OCI-LY7 (cell line): ENCODE data around the gene YRDC.

ENCODE experiments used
- EZH2phosphoT487 ChIP-seq: fragments of 200-600 bp; sonication (generic); IDR thresholded peaks from 2 replicates; pipeline ENCODE4 v1.6.1; 2018; ENCODE audit warnings: low read depth, borderline replicate concordance, mild to moderate bottlenecking, mixed run types, antibody characterized with exemption, low read length, moderate library complexity, mixed read lengths
- TF ChIP-seq, protein P1 (sequence below): fragments of 200-600 bp; sonication (generic); conservative IDR thresholded peaks from 2 replicates; pipeline ENCODE4 v1.5.1; 2014; ENCODE audit warnings: mild to moderate bottlenecking, antibody characterized with exemption, low read length, moderate library complexity, mixed read lengths

- TF ChIP-seq, protein P1, sequence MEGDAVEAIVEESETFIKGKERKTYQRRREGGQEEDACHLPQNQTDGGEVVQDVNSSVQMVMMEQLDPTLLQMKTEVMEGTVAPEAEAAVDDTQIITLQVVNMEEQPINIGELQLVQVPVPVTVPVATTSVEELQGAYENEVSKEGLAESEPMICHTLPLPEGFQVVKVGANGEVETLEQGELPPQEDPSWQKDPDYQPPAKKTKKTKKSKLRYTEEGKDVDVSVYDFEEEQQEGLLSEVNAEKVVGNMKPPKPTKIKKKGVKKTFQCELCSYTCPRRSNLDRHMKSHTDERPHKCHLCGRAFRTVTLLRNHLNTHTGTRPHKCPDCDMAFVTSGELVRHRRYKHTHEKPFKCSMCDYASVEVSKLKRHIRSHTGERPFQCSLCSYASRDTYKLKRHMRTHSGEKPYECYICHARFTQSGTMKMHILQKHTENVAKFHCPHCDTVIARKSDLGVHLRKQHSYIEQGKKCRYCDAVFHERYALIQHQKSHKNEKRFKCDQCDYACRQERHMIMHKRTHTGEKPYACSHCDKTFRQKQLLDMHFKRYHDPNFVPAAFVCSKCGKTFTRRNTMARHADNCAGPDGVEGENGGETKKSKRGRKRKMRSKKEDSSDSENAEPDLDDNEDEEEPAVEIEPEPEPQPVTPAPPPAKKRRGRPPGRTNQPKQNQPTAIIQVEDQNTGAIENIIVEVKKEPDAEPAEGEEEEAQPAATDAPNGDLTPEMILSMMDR, result no peak
- TF ChIP-seq EZH2phosphoT487, result no peak
Measured at GRCh38 chr1:37763791-37764413, 44.1 kb downstream of the YRDC start.
